H9 (cell line): Measurements from ENCODE around the gene GCN1. TPM values are rescaled to one million over a fixed set of nuclear protein-coding genes. Genes with fewer than 3 reads are reported as not detected.

Experiments used
- DNase-seq: peaks from one replicate; pipeline ENCODE4 v3.0.0-alpha.2; 2017
- H2AFZ ChIP-seq: one replicate; pipeline ENCODE4 v1.6.1; 2013; ENCODE audit warnings: mild to moderate bottlenecking, low read length, control low read depth, moderate library complexity
- H2AK5ac ChIP-seq: 2 replicates; pipeline ENCODE4 v1.6.1; 2013; ENCODE audit warnings: low read length, control low read depth, mixed read lengths; ENCODE audit not compliant: insufficient read length
- H2BK120ac ChIP-seq: one replicate; pipeline ENCODE4 v1.6.1; 2013; ENCODE audit warnings: low read depth, mild to moderate bottlenecking, low read length, control low read depth, inconsistent platforms; ENCODE audit not compliant: poor library complexity, severe bottlenecking
- H2BK12ac ChIP-seq: 2 replicates; pipeline ENCODE4 v1.6.1; 2013; ENCODE audit warnings: low read length, control low read depth, mixed read lengths, low read depth; ENCODE audit not compliant: insufficient read length
- H2BK15ac ChIP-seq: 2 replicates; pipeline ENCODE4 v1.6.1; 2013; ENCODE audit warnings: low read depth, low read length, control low read depth
- H2BK20ac ChIP-seq: one replicate; pipeline ENCODE4 v1.6.1; 2013; ENCODE audit warnings: low read depth, mild to moderate bottlenecking, low read length, control low read depth, inconsistent platforms; ENCODE audit not compliant: poor library complexity, severe bottlenecking
- H2BK5ac ChIP-seq: 2 replicates; pipeline ENCODE4 v1.6.1; 2013; ENCODE audit warnings: low read length, control low read depth, mixed read lengths; ENCODE audit not compliant: insufficient read length
- H3K14ac ChIP-seq: 2 replicates; pipeline ENCODE4 v1.6.1; 2013; ENCODE audit warnings: low read length, control low read depth; ENCODE audit not compliant: insufficient read depth
- H3K18ac ChIP-seq: 2 replicates; pipeline ENCODE4 v1.6.1; 2013; ENCODE audit warnings: low read depth, mild to moderate bottlenecking, mixed read lengths, low read length, control low read depth; ENCODE audit not compliant: insufficient read length
- H3K23ac ChIP-seq: 2 replicates; pipeline ENCODE4 v1.6.1; 2013; ENCODE audit warnings: low read length, control low read depth, mixed read lengths, low read depth; ENCODE audit not compliant: insufficient read length
- H3K23me2 ChIP-seq: 2 replicates; pipeline ENCODE4 v1.6.1; 2013; ENCODE audit warnings: low read depth, mild to moderate bottlenecking, mixed read lengths, low read length, control low read depth; ENCODE audit not compliant: insufficient read length, poor library complexity, severe bottlenecking
- H3K27ac ChIP-seq: 2 replicates; pipeline ENCODE4 v1.5.1; 2013; ENCODE audit warnings: low read length, control low read depth, mixed read lengths, low read depth; ENCODE audit not compliant: insufficient read length
- H3K27me3 ChIP-seq: 2 replicates; pipeline ENCODE4 v1.6.1; 2013; ENCODE audit warnings: low read length, control low read depth, inconsistent platforms; ENCODE audit not compliant: insufficient read depth
- H3K4ac ChIP-seq: 2 replicates; pipeline ENCODE4 v1.6.1; 2013; ENCODE audit warnings: low read depth, mild to moderate bottlenecking, control low read depth, inconsistent platforms, low read length, moderate library complexity
- H3K4me1 ChIP-seq: 2 replicates; pipeline ENCODE4 v1.6.1; 2013; ENCODE audit warnings: low read length, control low read depth, inconsistent platforms; ENCODE audit not compliant: insufficient read depth
- H3K4me2 ChIP-seq: 2 replicates; pipeline ENCODE4 v1.6.1; 2013; ENCODE audit warnings: low read length, control low read depth, mixed read lengths; ENCODE audit not compliant: insufficient read length, insufficient read depth
- H3K56ac ChIP-seq: 2 replicates; pipeline ENCODE4 v1.6.1; 2013; ENCODE audit warnings: low read depth, mild to moderate bottlenecking, mixed read lengths, low read length, control low read depth; ENCODE audit not compliant: insufficient read length
- H3K79me1 ChIP-seq: 2 replicates; pipeline ENCODE4 v1.6.1; 2013; ENCODE audit warnings: low read depth, mild to moderate bottlenecking, moderate library complexity, low read length, control low read depth, inconsistent platforms; ENCODE audit not compliant: insufficient read depth, poor library complexity, severe bottlenecking
- H3K79me2 ChIP-seq: 2 replicates; pipeline ENCODE4 v1.6.1; 2013; ENCODE audit warnings: low read length, control low read depth, inconsistent platforms; ENCODE audit not compliant: insufficient read depth
- H3K9ac ChIP-seq: 2 replicates; pipeline ENCODE4 v1.6.1; 2013; ENCODE audit warnings: low read length, control low read depth, mixed read lengths; ENCODE audit not compliant: insufficient read length; ENCODE audit errors: extremely low read depth
- H3K9me3 ChIP-seq: one replicate; pipeline ENCODE4 v1.6.1; 2013; ENCODE audit warnings: low read depth, low read length, inconsistent platforms; ENCODE audit not compliant: control insufficient read depth
- H3T11ph ChIP-seq: one replicate; pipeline ENCODE4 v1.6.1; 2013; ENCODE audit warnings: mild to moderate bottlenecking, low read length, control low read depth, inconsistent platforms
- H4K20me1 ChIP-seq: one replicate; pipeline ENCODE4 v1.6.1; 2013; ENCODE audit not compliant: control insufficient read depth, insufficient read length, insufficient read depth
- H4K5ac ChIP-seq: 2 replicates; pipeline ENCODE4 v1.6.1; 2013; ENCODE audit warnings: low read depth, mild to moderate bottlenecking, mixed read lengths, low read length, control low read depth; ENCODE audit not compliant: insufficient read length
- H4K8ac ChIP-seq: replicated peaks from 2 replicates; pipeline ENCODE4 v1.6.1; 2013; ENCODE audit warnings: low read length, control low read depth, mixed read lengths, low read depth; ENCODE audit not compliant: insufficient read length
- H4K91ac ChIP-seq: 2 replicates; pipeline ENCODE4 v1.6.1; 2013; ENCODE audit warnings: low read depth, mild to moderate bottlenecking, moderate library complexity, mixed read lengths, low read length, control low read depth; ENCODE audit not compliant: insufficient read length
- H3K27ac Mint-ChIP-seq, 3 experiments: 2 replicates in 2 of 3; 3 replicates in 1 of 3; pipeline ENCODE4 v1.8.0; 2020 to 2021; ENCODE audit warnings: mixed read lengths in 3 of 3, mild to moderate bottlenecking in 1 of 3, moderate library complexity in 1 of 3
- H3K27me3 Mint-ChIP-seq: 2 replicates; pipeline ENCODE4 v1.8.0; 2021; ENCODE audit warnings: low read depth, mild to moderate bottlenecking, moderate library complexity, mixed read lengths
- H3K36me3 Mint-ChIP-seq, 3 experiments: 2 replicates in 2 of 3; 3 replicates in 1 of 3; pipeline ENCODE4 v1.8.0; 2020 to 2021; ENCODE audit warnings: low read depth in 3 of 3, mixed read lengths in 3 of 3; ENCODE audit not compliant: insufficient read depth in 1 of 3
- H3K4me1 Mint-ChIP-seq, 2 experiments: 2 replicates each; pipeline ENCODE4 v1.8.0; 2020; ENCODE audit warnings: mixed read lengths in 2 of 2
- H3K4me3 Mint-ChIP-seq, 2 experiments: 2 replicates in 1 of 2; 3 replicates in 1 of 2; pipeline ENCODE4 v1.8.0; 2020 to 2021; ENCODE audit warnings: mild to moderate bottlenecking in 2 of 2, mixed read lengths in 2 of 2, moderate library complexity in 1 of 2
- H3K9me3 Mint-ChIP-seq, 2 experiments: 2 replicates in 1 of 2; 3 replicates in 1 of 2; pipeline ENCODE4 v1.8.0; 2020; ENCODE audit warnings: mild to moderate bottlenecking in 2 of 2, mixed read lengths in 2 of 2, moderate library complexity in 1 of 2
- CTCF ChIP-seq: fragments of 200-600 bp; sonication (generic); conservative IDR thresholded peaks from 3 replicates; pipeline ENCODE4 v1.8.0; 2021; ENCODE audit warnings: antibody characterized with exemption, mild to moderate bottlenecking
- WGBS: extraction: QIAGEN DNeasy Blood & Tissue Kit; methylation state at CpG from one replicate; pipeline ENCODE4 v1.1.7; 2013; ENCODE audit warnings: missing lambda C conversion rate, low lambda C conversion rate, mixed read lengths; ENCODE audit not compliant: insufficient read length; ENCODE audit errors: extremely low coverage; 5-methylcytosine and 5-hydroxymethylcytosine counted together
- total RNA-seq: library from RNA; stranded (reverse); gene quantifications from 2 replicates; pipeline ENCODE4 v1.2.1, GENCODE V29; 2021

The GCN1 gene
- total RNA-seq, 1 experiment from 2014 or later = 137 TPM

GRCh38 chr12:120196363-120196762, 1.8 kb upstream of the GCN1 start:
- Histone ChIP-seq H3K56ac (no peak overlapping the region), H3K23me2 (peaks cover 13% of the 10 kb centered on the region), H3K14ac (no peak overlapping the region), H4K20me1 (no peaks in the 10 kb centered on the region), H3K23ac (no peak overlapping the region), H3K79me1 (no peaks in the 10 kb centered on the region), H2AFZ (no peak overlapping the region), H3K27me3 (no peaks in the 10 kb centered on the region), H3K18ac (no peak overlapping the region), H3K4ac (no peak overlapping the region), H3K4me1 (peaks cover 3% of the 10 kb centered on the region; the same call in 1 of the 2 replicates), H2BK12ac (no peak overlapping the region), H2BK15ac (no peak overlapping the region), H2AK5ac (no peak overlapping the region), H4K8ac (no peak overlapping the region), H3K9ac (no peak overlapping the region), H3T11ph (no peak overlapping the region), H3K4me2 (no peak overlapping the region), H3K79me2 (peaks cover 26% of the 10 kb centered on the region; the same call in 1 of the 2 replicates), H2BK120ac (no peak overlapping the region), H3K27ac (no peak overlapping the region), H3K9me3 (no peaks in the 10 kb centered on the region), H2BK20ac (no peak overlapping the region), H4K91ac (no peak overlapping the region), H4K5ac (no peak overlapping the region), H2BK5ac (no peak overlapping the region)
- no peak for TF ChIP-seq CTCF
- H3K27me3 Mint-ChIP-seq = no peaks in the 10 kb centered on the region; the same call in 1 of the 2 replicates
- H3K36me3 Mint-ChIP-seq = peaks cover 40 to 63% (median 41%) of the 10 kb centered on the region in 3 experiments
- peak overlapping the region in 1 of 3 experiments; percentile 74; a peak in 1 of 7 replicates for H3K27ac Mint-ChIP-seq
- H3K4me1 Mint-ChIP-seq = peaks cover 23 to 27% of the 10 kb centered on the region in 2 experiments
- peaks cover 0 to 2% of the 10 kb centered on the region in 2 experiments; a peak in 1 of 5 replicates for H3K9me3 Mint-ChIP-seq
- WGBS = no CpG with 5 or more reads among the region's 1 CpG
- no peak for DNase-seq
- H3K4me3 Mint-ChIP-seq = no peak overlapping the region
